GM23248 (cell line): Measurements from ENCODE around the gene LMO1. TPM values are rescaled to one million over a fixed set of nuclear protein-coding genes. Genes with fewer than 3 reads are reported as not detected.
A peak's percentile ranks its signal among the peaks of the same experiment; 100 is the strongest.

Source experiments
- DNase-seq: peaks from one replicate; pipeline ENCODE4 v3.0.0-alpha.2; 2015
- H2AFZ ChIP-seq: fragments of 200-600 bp; sonication (generic); 2 replicates; pipeline ENCODE4 v1.6.1; 2016; ENCODE audit warnings: antibody characterized with exemption
- H3F3A ChIP-seq: fragments of 200-600 bp; sonication (generic); 2 replicates; pipeline ENCODE4 v1.6.1; 2016; ENCODE audit warnings: mild to moderate bottlenecking, antibody characterized with exemption, mixed run types; ENCODE audit not compliant: insufficient read depth
- H3K27ac ChIP-seq: fragments of 200-600 bp; sonication (generic); 2 replicates; pipeline ENCODE4 v1.5.1; 2016; ENCODE audit warnings: mild to moderate bottlenecking
- H3K27me3 ChIP-seq: fragments of 200-600 bp; sonication (generic); replicated peaks from 2 replicates; pipeline ENCODE4 v1.6.1; 2016; ENCODE audit warnings: mild to moderate bottlenecking; ENCODE audit not compliant: insufficient read depth
- H3K36me3 ChIP-seq: fragments of 200-600 bp; sonication (generic); 2 replicates; pipeline ENCODE4 v1.6.1; 2016; ENCODE audit warnings: low read depth, mild to moderate bottlenecking
- H3K4me1 ChIP-seq: fragments of 200-600 bp; sonication (generic); 2 replicates; pipeline ENCODE4 v1.6.1; 2016; ENCODE audit warnings: mild to moderate bottlenecking; ENCODE audit not compliant: insufficient read depth
- H3K4me2 ChIP-seq: fragments of 200-600 bp; sonication (generic); one replicate; pipeline ENCODE4 v1.6.1; 2016; ENCODE audit warnings: mild to moderate bottlenecking; ENCODE audit not compliant: unreplicated experiment
- H3K4me3 ChIP-seq: fragments of 200-600 bp; sonication (generic); 2 replicates; pipeline ENCODE4 v1.5.1; 2016; ENCODE audit warnings: mild to moderate bottlenecking
- H3K79me2 ChIP-seq: fragments of 200-600 bp; sonication (generic); 2 replicates; pipeline ENCODE4 v1.6.1; 2016; ENCODE audit warnings: mild to moderate bottlenecking; ENCODE audit not compliant: insufficient read depth
- H3K9ac ChIP-seq: fragments of 200-600 bp; sonication (generic); 2 replicates; pipeline ENCODE4 v1.6.1; 2016; ENCODE audit warnings: mild to moderate bottlenecking
- H3K9me2 ChIP-seq: fragments of 200-600 bp; sonication (generic); 2 replicates; pipeline ENCODE4 v1.6.1; 2016; ENCODE audit warnings: mixed run types, mild to moderate bottlenecking, moderate library complexity; ENCODE audit not compliant: insufficient read depth
- H3K9me3 ChIP-seq: fragments of 200-600 bp; sonication (generic); one replicate; pipeline ENCODE4 v1.6.1; 2017; ENCODE audit warnings: low read depth
- H4K20me1 ChIP-seq: fragments of 200-600 bp; sonication (generic); 2 replicates; pipeline ENCODE4 v1.6.0; 2016; ENCODE audit not compliant: insufficient read depth
- EZH2 ChIP-seq: fragments of 200-600 bp; sonication (generic); IDR thresholded peaks from 2 replicates; pipeline ENCODE4 v1.6.1; 2018; ENCODE audit warnings: antibody characterized with exemption, mild to moderate bottlenecking; ENCODE audit not compliant: insufficient read depth, poor library complexity, severe bottlenecking
- EZH2phosphoT487 ChIP-seq: fragments of 200-600 bp; sonication (generic); IDR thresholded peaks from 2 replicates; pipeline ENCODE4 v1.6.1; 2018; ENCODE audit warnings: antibody characterized with exemption, moderate library complexity, mild to moderate bottlenecking, low read depth; ENCODE audit not compliant: insufficient read depth
- WGBS, 2 experiments: methylation state at CpG; one replicate each; pipeline ENCODE4 v1.1.6; 2015 to 2017; ENCODE audit warnings: low lambda C conversion rate in 2 of 2, low coverage in 1 of 2; ENCODE audit errors: missing lambda C conversion rate in 2 of 2; 5-methylcytosine and 5-hydroxymethylcytosine counted together
- in situ Hi-C: fragments of 300-500 bp; cut with MboI; formaldehyde crosslinking; loops from 2 replicates; pipeline ENCODE4 v1.15.0; 2020
- polyA plus RNA-seq: library from polyadenylated mRNA; unstranded; fragments of >200 nt; fragmentation: Nextera tagmentation; extraction: Ambion mirVana; gene quantifications from 2 replicates; pipeline ENCODE4 v1.2.1, GENCODE V29; 2016
- total RNA-seq: library from RNA; depleted of rRNA; stranded (reverse); fragments of >200 nt; shearing (Covaris generic); gene quantifications from 2 replicates; pipeline ENCODE4 v1.2.3, GENCODE V29; 2014

Gene LMO1
- total and polyA plus RNA-seq, 2 experiments from 2014 or later: not detected

DNA sequence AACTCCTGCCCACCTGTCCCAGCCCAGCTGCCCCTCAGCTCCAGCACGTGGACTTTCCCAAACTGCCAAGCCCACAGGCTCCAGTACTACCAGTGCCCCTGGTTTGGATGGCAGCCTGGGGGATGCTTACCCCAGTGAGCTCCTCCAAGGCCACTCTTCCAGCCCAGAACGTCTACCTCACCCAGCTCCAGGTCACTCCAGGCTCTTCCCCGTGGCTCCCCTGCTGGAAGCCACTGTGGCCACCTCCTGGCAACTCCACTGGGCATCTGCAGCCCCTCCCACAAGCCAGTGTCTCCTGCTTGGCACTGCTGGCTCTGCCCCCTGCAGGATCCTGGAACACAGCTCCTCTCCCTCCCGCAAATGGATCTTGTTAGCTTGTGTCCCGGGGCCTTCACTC lies 29.3 kb downstream of the LMO1 start:
- no peak for DNase-seq
- no peaks in the 10 kb centered on the region for H3K9me2 ChIP-seq
- TF ChIP-seq EZH2phosphoT487 (no peak), EZH2 (no peak)
- 0 out of 2 replicates have a peak, but pooled peaks cover 6% of the 10 kb centered on the region for H3K27me3 ChIP-seq
- H3K79me2 ChIP-seq: no peaks in the 10 kb centered on the region
- H2AFZ ChIP-seq: no peak overlapping the region
- no peak overlapping the region for H3K4me3 ChIP-seq
- whole genome bisulfite sequencing, 2 experiments: 57 to 58% methylated on average over 5 of the region's 5 CpGs
- H3F3A ChIP-seq: no peaks in the 10 kb centered on the region
- H3K27ac ChIP-seq: no peak overlapping the region
- in situ Hi-C loops: loop anchor here (25.0 kb wide), 2 partner anchors 328 to 728 kb away; partner anchors contain the start of gene TMEM9B
- H3K9me3 ChIP-seq: no peaks in the 10 kb centered on the region
- no peak overlapping the region for H3K9ac ChIP-seq
- no peak overlapping the region for H3K4me2 ChIP-seq
- H3K4me1 ChIP-seq: peaks cover 4% of the 10 kb centered on the region; the same call in 1 of the 2 replicates
- no peaks in the 10 kb centered on the region for H3K36me3 ChIP-seq
- H4K20me1 ChIP-seq: no peaks in the 10 kb centered on the region

DNA sequence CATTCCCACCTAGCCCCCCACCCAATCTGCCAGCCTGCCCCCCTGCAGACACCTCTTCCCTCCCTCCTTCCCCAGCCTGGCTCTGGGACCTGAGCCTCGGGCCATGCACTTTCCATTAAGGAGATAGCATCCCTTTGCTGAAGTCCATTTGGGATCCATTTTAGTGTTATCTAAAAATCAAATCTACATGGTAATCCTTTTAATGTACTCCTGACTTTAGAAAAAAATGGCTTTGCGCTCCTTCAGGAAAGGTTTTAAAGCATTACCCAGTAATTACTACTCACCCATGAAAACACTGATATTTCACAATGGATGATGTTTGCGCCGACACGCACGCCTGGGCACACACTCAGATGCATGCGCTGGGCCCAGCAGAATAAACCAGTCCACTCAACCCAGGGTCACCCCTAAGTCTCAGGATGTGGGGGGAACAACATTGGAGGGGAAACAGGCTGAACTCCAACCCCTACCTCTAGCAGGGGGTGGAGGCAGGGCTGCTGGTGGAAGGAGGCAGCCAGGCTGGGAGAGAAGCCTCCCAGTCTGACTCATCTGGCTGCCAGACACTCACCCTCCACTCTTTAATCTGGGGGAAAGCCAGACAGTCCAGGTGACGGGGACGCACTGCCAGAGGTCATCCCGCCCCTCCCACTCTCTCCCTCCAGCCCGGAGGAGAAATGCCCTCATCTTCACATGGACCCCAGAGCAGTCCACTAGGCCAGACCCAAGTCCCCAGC lies 29.8 kb downstream of the LMO1 start:
- H3K79me2 ChIP-seq: no peaks in the 10 kb centered on the region
- no peak for TF ChIP-seq EZH2phosphoT487
- no peak for TF ChIP-seq EZH2
- H3K9ac ChIP-seq: no peak overlapping the region
- peak; percentile 74 for DNase-seq
- H3K27ac ChIP-seq: no peak overlapping the region
- in situ Hi-C loops: loop anchor here (25.0 kb wide), 2 partner anchors 328 to 728 kb away; partner anchors contain the start of gene TMEM9B
- no peaks in the 10 kb centered on the region for H3K36me3 ChIP-seq
- 66 to 68% methylated on average over 9 to 11 of the region's 11 CpGs for WGBS, 2 experiments
- no peaks in the 10 kb centered on the region for H4K20me1 ChIP-seq
- H3K4me2 ChIP-seq: no peak overlapping the region
- H2AFZ ChIP-seq: no peak overlapping the region
- no peaks in the 10 kb centered on the region for H3F3A ChIP-seq
- H3K9me2 ChIP-seq: no peaks in the 10 kb centered on the region
- H3K4me3 ChIP-seq: no peak overlapping the region
- H3K9me3 ChIP-seq: no peaks in the 10 kb centered on the region
- H3K4me1 ChIP-seq: peaks cover 4% of the 10 kb centered on the region; the same call in 1 of the 2 replicates
- H3K27me3 ChIP-seq: 0 out of 2 replicates have a peak, but pooled peaks cover 6% of the 10 kb centered on the region

GRCh38 chr11:8232849-8233606 lies 30.6 kb downstream of the LMO1 start:
- Histone ChIP-seq H3K4me1 (peaks cover 4% of the 10 kb centered on the region; the same call in 1 of the 2 replicates), H3K27me3 (0 out of 2 replicates have a peak, but pooled peaks cover 6% of the 10 kb centered on the region), H3K27ac (no peak overlapping the region), H3K9me2 (no peaks in the 10 kb centered on the region), H3K9ac (no peak overlapping the region), H2AFZ (no peak overlapping the region), H3K4me2 (no peak overlapping the region), H4K20me1 (no peaks in the 10 kb centered on the region), H3K79me2 (no peaks in the 10 kb centered on the region), H3K36me3 (no peaks in the 10 kb centered on the region), H3F3A (no peaks in the 10 kb centered on the region), H3K4me3 (no peak overlapping the region), H3K9me3 (no peaks in the 10 kb centered on the region)
- WGBS, 2 experiments: 62 to 65% methylated on average over 9 of the region's 9 CpGs
- in situ Hi-C loops: loop anchor here (25.0 kb wide), 2 partner anchors 329 to 729 kb away; partner anchors contain the start of gene TMEM9B
- no peak for TF ChIP-seq EZH2
- TF ChIP-seq EZH2phosphoT487: no peak
- no peak for DNase-seq

DNA sequence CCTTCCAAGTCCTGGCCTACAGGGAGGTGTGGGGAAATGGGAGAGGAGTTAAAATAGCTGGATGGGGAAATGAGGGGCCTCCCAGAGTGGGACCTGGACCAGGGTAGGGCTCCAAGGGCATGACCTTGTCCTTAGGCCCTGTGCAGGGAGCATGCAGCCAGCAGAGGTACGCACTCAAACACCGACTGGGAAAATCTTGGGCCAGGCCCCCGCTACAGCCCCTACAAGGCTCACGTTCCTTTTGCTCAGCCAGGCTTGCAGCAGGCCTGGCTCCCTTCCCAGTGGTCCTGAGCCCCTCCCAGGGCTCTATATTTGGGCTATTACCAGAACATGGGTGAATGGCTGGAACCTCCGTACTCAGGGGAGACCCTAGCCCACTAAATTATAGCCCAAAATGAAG lies 31.3 kb downstream of the LMO1 start:
- Histone ChIP-seq H3F3A (0 out of 2 replicates have a peak, but pooled peaks cover 5% of the 10 kb centered on the region), H3K4me2 (no peak overlapping the region), H3K36me3 (no peaks in the 10 kb centered on the region), H3K79me2 (no peaks in the 10 kb centered on the region), H4K20me1 (no peaks in the 10 kb centered on the region), H3K4me1 (peaks cover 4% of the 10 kb centered on the region; the same call in 1 of the 2 replicates), H3K9me2 (no peaks in the 10 kb centered on the region), H3K27me3 (0 out of 2 replicates have a peak, but pooled peaks cover 6% of the 10 kb centered on the region), H2AFZ (no peak overlapping the region), H3K9ac (no peak overlapping the region), H3K4me3 (no peak overlapping the region), H3K9me3 (no peaks in the 10 kb centered on the region), H3K27ac (no peak overlapping the region)
- no peak for DNase-seq
- 72 to 77% methylated on average over 5 of the region's 5 CpGs for WGBS, 2 experiments
- no peak for TF ChIP-seq EZH2phosphoT487
- no peak for TF ChIP-seq EZH2
- in situ Hi-C loops: loop anchor here (25.0 kb wide), 2 partner anchors 330 to 730 kb away; partner anchors contain the start of gene TMEM9B
